ENCODE data around the gene MACROD1.
A peak's percentile ranks its signal among the peaks of the same experiment; 100 is the strongest.

The MACROD1 gene

GRCh38 chr11:63986932-63987513 lies 178.9 kb downstream of the MACROD1 start:
- H3K27ac ChIP-seq, result peak overlapping the region; percentile 90
- no peak for TF ChIP-seq CTCF (IDR thresholded peaks at IDR 0.05)

- peak within 1 kb of the TSS; percentile 90 for H3K27ac ChIP-seq
- TF ChIP-seq ZFX (IDR thresholded peaks at IDR 0.05; ENCODE audit: borderline replicate concordance), result no peak
- TF ChIP-seq CTCF (IDR thresholded peaks at IDR 0.05), result no peak
Observed at GRCh38 chr11:63986156-63986931, 179.6 kb downstream of the MACROD1 start, which contains the start of gene OTUB1. TSS of gene OTUB1 (plus strand) at chr11:63986438. CDS start at chr11:63986457, 19 bp downstream.

GRCh38 chr11:63985812-63986155 lies 180.1 kb downstream of the MACROD1 start:
- peak overlapping the region; percentile 90 for H3K27ac ChIP-seq

DNA sequence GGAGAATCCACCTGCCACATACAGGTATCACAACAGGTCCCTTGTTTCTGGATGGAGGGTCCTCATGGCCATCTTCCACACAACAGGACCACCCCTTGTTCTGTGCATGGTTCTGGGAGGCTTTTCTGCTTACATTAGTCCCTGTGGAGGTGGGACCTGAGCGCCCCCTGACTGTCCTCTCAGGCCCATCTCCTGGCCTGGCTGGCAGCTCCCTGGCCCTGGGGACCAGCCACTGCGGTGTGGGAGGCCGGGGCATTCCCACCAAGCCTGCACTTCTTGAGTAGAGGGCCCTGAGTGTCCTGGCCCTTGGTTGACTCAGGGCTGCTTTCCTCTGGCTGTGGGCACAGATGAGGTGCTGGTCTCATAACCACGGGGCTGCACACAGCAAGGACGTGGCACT lies 186.5 kb downstream of the MACROD1 start:
- H3K27ac ChIP-seq, result peak overlapping the region; percentile 20; the same call in 1 of the 2 replicates
- TF ChIP-seq CTCF (IDR thresholded peaks at IDR 0.05) (no peak), ZFX (IDR thresholded peaks at IDR 0.05; ENCODE audit: borderline replicate concordance) (no peak)

More at GRCh38 chr11:63985812-63986155, 180.1 kb downstream of the MACROD1 start:
- no peak for TF ChIP-seq CTCF (IDR thresholded peaks at IDR 0.05)
- no peak for TF ChIP-seq ZFX (IDR thresholded peaks at IDR 0.05; ENCODE audit: borderline replicate concordance)

- TF ChIP-seq ZFX (IDR thresholded peaks at IDR 0.05; ENCODE audit: borderline replicate concordance), result no peak
- no peak for TF ChIP-seq CTCF (IDR thresholded peaks at IDR 0.05)
Observed at GRCh38 chr11:63978551-63979239, 187.2 kb downstream of the MACROD1 start.

DNA sequence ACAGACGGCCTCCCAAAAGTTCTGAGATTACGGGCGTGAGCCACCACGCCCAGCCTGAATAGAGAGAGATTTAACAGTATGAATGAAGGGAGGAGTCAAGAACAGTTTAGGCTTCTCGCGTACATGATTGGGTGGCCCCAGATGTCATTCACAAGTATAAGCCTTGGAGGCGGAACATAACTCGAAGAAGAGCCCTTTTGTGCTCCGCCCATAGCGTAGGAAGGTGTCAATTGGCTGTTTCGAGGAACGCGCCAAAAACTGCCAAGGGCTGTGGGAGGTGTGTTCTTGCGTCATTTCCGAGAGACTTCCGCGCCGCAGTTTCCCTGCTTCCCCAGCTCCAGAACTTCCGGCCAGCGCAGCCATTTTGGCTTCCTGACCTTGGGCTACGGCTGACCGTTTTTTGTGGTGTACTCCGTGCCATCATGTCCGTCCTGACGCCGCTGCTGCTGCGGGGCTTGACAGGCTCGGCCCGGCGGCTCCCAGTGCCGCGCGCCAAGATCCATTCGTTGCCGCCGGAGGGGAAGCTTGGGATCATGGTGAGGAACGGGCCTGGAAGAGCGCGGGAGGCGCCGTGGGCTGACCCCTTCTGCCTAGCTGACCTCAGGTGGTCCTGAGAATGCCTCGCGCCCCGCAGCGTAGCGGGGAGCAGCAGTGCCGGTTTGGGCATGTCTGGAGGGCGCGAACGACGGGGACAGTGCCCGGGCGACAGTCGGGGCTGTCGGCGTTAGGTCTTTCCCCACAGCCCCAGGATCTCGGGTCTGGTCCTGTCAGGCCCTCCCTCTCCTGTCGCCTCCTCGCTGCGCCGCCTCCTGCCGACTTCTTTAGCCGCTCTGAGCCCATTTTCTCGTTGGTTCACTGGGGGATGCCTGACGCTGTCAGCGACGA lies 191.4 kb downstream of the MACROD1 start, which contains the start of gene COX8A:
TSS of gene COX8A (plus strand) at position 362 of the 885 bp plus-strand sequence. CDS start at position 423, 61 bp downstream.
- peak within 1 kb of the TSS; percentile 96 for H3K27ac ChIP-seq
- peak; percentile 28; the same call in 1 of the 2 replicates for TF ChIP-seq CTCF (IDR thresholded peaks at IDR 0.05)
- no peak for TF ChIP-seq ZFX (IDR thresholded peaks at IDR 0.05; ENCODE audit: borderline replicate concordance)

More at GRCh38 chr11:63978551-63979239, 187.2 kb downstream of the MACROD1 start:
- H3K27ac ChIP-seq, result peak overlapping the region; percentile 20; the same call in 1 of the 2 replicates

- peak overlapping the region; percentile 96 for H3K27ac ChIP-seq
Observed at GRCh38 chr11:63973912-63974258, 192.0 kb downstream of the MACROD1 start.
